ENCODE results near the gene FSIP1.

FSIP1 gene

GRCh38 chr15:39792025-39792843 lies 9.6 kb upstream of the FSIP1 start:
- DNase-seq, result no peak

- DNase-seq, result no peak
Measured at GRCh38 chr15:39789736-39790135, 7.1 kb upstream of the FSIP1 start.

- no peak for DNase-seq
Measured at GRCh38 chr15:39788800-39789565, 6.3 kb upstream of the FSIP1 start.

- no peak for DNase-seq
Measured at GRCh38 chr15:39788108-39788507, 5.5 kb upstream of the FSIP1 start.

- no peak for DNase-seq
Measured at GRCh38 chr15:39787479-39787878, 4.8 kb upstream of the FSIP1 start.

GRCh38 chr15:39786447-39787056 lies 3.9 kb upstream of the FSIP1 start:
- no peak for DNase-seq

- no peak for DNase-seq
Measured at GRCh38 chr15:39785841-39786240, 3.2 kb upstream of the FSIP1 start.

GRCh38 chr15:39785139-39785538 lies 2.5 kb upstream of the FSIP1 start:
- DNase-seq, result no peak

- no peak for DNase-seq
Measured at GRCh38 chr15:39784638-39785037, 2.0 kb upstream of the FSIP1 start.

- no peak for DNase-seq
Measured at GRCh38 chr15:39784125-39784524, 1.5 kb upstream of the FSIP1 start.

GRCh38 chr15:39783244-39783820 lies 691 bp upstream of the FSIP1 start:
- no peak for DNase-seq

- no peak for DNase-seq
Measured at GRCh38 chr15:39781967-39782302, 706 bp downstream of the FSIP1 start.

GRCh38 chr15:39781147-39781966 lies 1.3 kb downstream of the FSIP1 start:
- no peak for DNase-seq

- DNase-seq, result no peak
Measured at GRCh38 chr15:39778021-39778420, 4.6 kb downstream of the FSIP1 start.

- no peak for DNase-seq
Measured at GRCh38 chr15:39777496-39777895, 5.1 kb downstream of the FSIP1 start.

GRCh38 chr15:39776068-39776467 lies 6.6 kb downstream of the FSIP1 start:
- no peak for DNase-seq

- DNase-seq, result no peak
Measured at GRCh38 chr15:39774688-39775267, 7.9 kb downstream of the FSIP1 start.

- no peak for DNase-seq
Measured at GRCh38 chr15:39770748-39771689, 11.6 kb downstream of the FSIP1 start.

- no peak for DNase-seq
Measured at GRCh38 chr15:39767921-39768320, 14.7 kb downstream of the FSIP1 start.

- no peak for DNase-seq
Measured at GRCh38 chr15:39761006-39761405, 21.6 kb downstream of the FSIP1 start.
